Left renal pelvis (tissue), 4 donors: ENCODE data around the gene FKBP6. TPM values are rescaled to one million over a fixed set of nuclear protein-coding genes. Genes with fewer than 3 reads are reported as not detected.
"Not testable (repeated sequence)": the region's sequence is repeated elsewhere in the genome, so short reads cannot be mapped to it uniquely, and the experiment has no call there.

Source experiments
- DNase-seq, 4 donors: peaks; one replicate each; pipeline ENCODE4 v3.0.0-alpha.2; 2013; ENCODE audit warnings: low read depth in 4 of 4, low spot score in 3 of 4
- polyA plus RNA-seq, 4 donors: library from polyadenylated mRNA; unstranded; fragments of 120-200 nt; gene quantifications; one replicate each; pipeline ENCODE4 v1.2.1, GENCODE V29; 2013; ENCODE audit not compliant: insufficient read length in 4 of 4

FKBP6 gene
- polyA plus RNA-seq, 4 donors: 0.16 to 0.61 (median 0.28) TPM

GRCh38 chr7:73354196-73354595, 26.2 kb downstream of the FKBP6 start:
- no peak for DNase-seq

DNA sequence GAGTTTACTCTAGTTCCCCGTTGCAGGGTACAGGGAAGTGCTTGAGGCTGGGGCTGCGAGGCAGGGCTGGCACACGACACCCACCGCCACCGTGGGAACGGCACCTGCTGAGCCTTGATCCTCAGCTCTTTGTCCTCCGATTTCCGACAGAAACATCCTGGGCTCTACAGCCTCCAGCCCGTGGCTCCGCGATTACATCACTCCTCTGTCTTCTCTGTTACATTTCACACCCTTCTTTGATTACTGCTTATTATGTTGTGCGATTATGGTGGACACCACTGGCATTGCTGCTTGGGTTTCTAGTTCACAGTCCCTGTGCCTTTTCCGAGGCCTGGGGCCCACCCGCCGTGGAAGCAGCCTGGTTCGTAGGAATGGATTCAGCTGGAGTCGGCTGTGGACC, 26.9 kb downstream of the FKBP6 start:
- no peak for DNase-seq

DNA sequence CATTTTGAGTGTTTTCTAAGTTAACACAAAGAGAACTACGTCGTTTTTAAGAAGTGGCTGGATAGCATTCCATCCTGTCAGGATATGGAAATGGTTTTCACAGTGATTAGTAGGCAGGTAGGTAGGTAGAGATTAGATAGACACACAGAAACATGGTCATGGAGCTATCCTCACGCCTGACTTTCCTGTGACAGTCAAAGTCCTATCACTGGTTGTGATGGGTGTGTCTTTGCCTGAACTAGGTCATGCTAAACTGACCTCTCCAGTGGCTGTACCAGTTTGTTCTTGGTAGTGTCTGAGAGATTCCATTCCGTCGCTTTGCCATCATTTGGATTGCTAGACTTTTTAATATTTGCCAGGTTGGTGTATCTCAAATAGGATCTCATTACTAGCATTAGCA, 28.2 kb downstream of the FKBP6 start:
- no peak for DNase-seq

- DNase-seq: no peak
These were observed 30.8 kb downstream of the FKBP6 start for GRCh38 chr7:73358590-73359275.

GRCh38 chr7:73359306-73359705, 31.3 kb downstream of the FKBP6 start:
- DNase-seq: no peak

DNA sequence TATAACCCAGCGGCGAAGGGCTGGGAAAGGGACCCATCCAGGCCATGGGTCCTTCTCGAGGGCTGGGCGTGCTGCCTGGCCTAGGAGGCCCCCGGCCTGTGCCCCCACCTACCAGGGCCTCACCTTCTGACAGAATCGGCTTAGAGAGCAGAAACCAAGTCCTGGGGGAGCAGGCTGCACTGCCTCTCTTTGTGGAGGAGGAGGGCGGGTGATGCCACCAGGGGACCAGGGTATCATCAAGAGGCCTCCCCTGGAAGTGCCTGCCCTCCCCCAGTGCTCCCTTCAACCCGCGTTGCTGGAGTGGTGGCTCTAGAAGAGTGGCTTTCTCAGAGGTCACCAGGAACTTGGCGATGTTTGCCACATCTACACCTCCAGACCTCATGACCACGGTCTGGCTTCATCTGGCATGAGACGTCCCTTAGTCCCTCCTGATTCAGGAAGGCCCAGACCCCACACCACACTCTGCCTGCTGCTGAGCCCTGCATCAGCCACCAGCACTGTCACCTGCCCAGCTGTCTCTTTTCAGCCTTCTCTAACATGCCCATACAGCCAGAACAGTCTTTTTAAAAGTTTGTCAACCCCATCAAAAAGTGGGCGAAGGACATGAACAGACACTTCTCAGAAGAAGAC, 31.9 kb downstream of the FKBP6 start:
- no peak for DNase-seq

- DNase-seq: not testable (repeated sequence)
These were observed 32.6 kb downstream of the FKBP6 start for GRCh38 chr7:73360590-73360989.

DNA sequence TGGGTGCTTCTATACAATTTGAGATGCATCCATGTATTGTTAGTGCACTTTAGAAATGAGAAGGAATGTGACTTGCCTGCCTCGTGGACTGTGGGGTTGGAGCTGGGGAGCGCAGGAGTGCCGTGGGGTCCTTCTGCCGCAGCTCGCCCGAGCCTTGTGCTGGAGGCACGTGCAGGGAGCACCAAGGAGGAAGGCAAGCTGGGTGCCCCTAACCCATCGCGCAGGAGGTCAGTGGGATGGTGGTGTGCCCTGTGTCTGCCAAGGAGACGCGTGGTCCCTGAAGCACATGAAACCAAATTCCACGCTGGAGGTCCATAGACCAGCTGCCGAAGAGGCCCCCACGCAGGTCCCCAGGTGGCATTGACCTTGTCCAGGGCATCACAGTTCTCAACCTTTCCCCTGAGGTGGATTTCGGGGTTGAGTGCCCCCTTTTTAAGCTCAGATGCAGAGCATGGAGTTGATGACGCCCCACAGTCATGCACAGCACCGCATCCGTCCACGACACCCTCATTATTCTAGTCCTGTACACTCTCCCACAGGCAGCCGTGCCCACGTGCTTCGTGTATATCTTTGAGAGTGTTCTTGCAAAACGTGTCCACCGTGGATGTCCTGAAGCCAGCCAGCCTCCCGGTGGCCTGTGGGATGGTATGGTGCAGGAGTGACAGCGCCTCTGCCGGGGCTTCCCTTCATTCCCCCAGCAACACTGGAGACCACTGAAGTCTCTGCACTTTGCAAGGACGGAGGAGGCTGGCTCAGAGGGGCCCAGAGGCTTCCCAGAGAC, 35.5 kb downstream of the FKBP6 start:
- DNase-seq: no peak

GRCh38 chr7:73364006-73364728, 36.2 kb downstream of the FKBP6 start:
- DNase-seq: no peak

DNA sequence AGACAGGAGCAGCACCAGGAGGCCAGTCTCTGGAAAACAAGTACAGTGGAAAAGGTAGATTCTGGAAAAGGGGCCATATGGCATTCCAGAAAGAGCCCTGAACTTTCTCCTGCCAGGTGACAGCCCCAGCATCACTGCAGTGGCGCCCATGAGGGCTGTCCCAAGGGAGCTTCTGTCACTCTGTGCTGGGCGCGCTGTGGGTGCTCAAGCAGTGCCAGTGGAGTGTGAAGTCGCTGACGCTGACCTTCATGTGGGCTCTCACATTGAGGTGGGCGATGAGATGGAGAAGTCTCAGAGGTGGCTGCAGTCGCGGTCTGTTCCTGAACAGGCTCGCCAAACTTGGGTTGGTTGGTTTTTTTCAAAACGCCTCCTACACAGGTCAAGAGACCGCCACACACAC, 38.2 kb downstream of the FKBP6 start:
- no peak for DNase-seq

DNA sequence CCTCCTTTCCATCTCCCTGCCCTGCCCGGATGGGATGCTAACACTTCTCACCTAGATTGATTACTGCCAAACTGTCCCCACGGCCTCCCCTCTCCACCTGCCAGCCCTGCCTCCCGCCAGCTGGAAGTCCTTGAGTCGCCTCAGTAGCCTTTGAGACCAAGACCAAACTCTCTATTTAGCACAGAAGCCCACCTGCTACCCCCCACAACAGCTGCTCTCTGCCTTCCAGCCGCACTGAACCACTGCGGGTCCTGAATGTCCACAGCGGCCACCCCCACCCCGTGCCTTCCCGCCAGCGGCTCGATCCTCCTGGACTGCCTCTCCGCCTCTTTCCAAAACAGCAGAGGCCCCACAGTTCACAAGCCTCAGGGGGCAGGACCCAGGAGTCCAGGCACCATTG, 39.0 kb downstream of the FKBP6 start:
- DNase-seq: no peak

GRCh38 chr7:73369009-73369408, 41.0 kb downstream of the FKBP6 start:
- DNase-seq: no peak

- no peak for DNase-seq
These were observed 41.7 kb downstream of the FKBP6 start for GRCh38 chr7:73369622-73370021.

GRCh38 chr7:73373741-73374140, 45.8 kb downstream of the FKBP6 start:
- DNase-seq: no peak

DNA sequence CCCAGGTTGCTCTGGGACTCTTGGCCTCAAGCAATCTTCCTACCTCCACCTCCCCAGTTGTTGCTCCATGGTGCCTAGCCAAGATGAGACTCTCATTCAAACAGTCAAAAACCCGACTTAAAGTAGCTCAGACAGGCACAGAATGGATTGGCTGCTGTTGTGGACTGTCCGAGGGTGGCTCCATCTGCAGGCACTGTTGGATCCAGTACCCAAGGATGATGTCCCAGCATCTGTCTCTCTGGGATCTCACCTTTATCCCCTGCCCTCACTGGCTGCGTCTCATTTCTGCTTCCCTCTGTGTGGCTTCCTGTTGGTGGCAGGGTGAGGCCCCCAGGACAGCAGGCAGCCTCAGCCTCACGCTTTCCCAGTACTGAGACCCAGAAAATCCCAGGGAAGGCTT, 48.3 kb downstream of the FKBP6 start:
- not testable (repeated sequence) for DNase-seq

GRCh38 chr7:73376671-73377412, 48.9 kb downstream of the FKBP6 start:
- DNase-seq: no peak

DNA sequence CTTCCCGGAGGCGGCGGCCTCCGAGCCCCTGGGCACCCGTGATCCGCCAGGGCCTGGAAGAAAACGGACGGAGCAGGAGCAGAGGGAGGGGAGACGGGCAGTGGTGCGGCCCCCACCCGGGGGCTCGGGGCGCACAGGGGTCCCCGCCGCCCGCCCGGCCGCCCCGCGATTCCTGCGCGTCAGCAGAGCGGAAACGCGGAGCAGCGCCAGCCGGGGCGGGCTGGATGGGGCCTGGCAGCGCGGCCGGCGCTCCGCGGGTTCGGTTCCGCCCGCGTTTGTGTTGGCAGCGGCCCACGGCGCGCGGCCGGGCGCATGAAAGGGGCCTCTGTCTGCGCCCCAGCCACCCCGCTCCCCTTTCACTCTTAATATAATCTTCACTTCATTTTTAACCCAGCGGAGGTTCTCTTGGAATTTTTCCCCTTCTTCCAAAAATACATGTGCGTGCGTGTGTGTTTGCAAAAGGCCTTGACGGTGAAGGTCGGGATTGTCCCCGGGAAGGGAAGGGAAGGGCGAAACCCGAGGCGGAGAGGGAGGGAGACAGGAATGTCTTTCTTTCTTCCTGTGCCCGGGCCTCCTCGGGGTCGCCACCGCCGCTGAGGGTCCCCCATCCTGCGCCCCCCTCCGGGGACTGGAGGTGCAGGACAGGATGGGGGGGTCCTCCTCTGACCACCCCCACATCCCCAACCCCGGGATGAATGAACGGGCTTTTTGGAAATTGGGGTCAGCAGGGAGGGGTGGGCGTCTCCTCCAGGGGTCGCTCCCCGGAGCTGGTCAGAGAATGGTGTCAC, 49.6 kb downstream of the FKBP6 start:
- DNase-seq: not testable (repeated sequence)

GRCh38 chr7:73382934-73383503, 55.1 kb downstream of the FKBP6 start:
- no peak for DNase-seq

DNA sequence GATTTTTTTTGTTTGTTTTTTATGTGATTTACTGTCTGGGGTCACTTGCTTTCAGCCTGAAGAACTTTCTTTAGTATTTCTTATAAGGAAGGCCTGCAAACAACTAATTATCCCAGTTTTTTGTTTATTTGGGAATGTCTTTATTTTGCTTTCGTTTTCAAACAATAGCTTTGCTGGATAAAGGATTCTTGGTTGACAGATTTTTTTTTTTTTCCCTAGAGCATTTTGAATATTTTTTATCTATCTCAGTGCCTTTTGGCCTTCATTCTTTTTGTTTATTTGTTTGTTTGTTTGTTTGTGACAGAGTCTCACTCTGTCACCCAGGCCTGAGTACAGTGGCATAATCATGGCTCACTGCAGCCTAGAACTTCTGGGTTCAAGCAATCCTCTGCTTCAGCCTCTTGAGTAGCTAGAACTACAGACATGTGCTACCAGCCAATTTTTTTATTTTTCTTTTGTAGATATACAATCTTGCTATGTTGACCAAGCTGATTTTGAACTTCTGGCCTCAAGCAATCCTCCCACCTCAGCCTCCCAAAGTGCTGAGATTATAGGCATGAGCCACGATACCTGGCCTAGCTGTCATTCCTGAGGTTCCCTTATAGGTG, 59.4 kb downstream of the FKBP6 start:
- DNase-seq: no peak
